Measurements from ENCODE around the gene IRF1.

GRCh38 chr5:132484391-132484725, 6.2 kb downstream of the IRF1 start:
- TF ChIP-seq, protein P1, sequence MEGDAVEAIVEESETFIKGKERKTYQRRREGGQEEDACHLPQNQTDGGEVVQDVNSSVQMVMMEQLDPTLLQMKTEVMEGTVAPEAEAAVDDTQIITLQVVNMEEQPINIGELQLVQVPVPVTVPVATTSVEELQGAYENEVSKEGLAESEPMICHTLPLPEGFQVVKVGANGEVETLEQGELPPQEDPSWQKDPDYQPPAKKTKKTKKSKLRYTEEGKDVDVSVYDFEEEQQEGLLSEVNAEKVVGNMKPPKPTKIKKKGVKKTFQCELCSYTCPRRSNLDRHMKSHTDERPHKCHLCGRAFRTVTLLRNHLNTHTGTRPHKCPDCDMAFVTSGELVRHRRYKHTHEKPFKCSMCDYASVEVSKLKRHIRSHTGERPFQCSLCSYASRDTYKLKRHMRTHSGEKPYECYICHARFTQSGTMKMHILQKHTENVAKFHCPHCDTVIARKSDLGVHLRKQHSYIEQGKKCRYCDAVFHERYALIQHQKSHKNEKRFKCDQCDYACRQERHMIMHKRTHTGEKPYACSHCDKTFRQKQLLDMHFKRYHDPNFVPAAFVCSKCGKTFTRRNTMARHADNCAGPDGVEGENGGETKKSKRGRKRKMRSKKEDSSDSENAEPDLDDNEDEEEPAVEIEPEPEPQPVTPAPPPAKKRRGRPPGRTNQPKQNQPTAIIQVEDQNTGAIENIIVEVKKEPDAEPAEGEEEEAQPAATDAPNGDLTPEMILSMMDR (IDR thresholded peaks at IDR 0.05; ENCODE audit: control extremely low read depth in 1 of 3, insufficient read depth in 1 of 3, low read depth in 1 of 3, low read length in 3 of 3) = no peak
- no peak for TF ChIP-seq JUND (IDR thresholded peaks at IDR 0.05; ENCODE audit: low read length)
- TF ChIP-seq EZH2 (IDR thresholded peaks at IDR 0.05; ENCODE audit: low read depth, low read length, severe bottlenecking) = no peak
- TF ChIP-seq CBX8 (IDR thresholded peaks at IDR 0.05; ENCODE audit: borderline replicate concordance, low read depth, low read length) = no peak
- no peak for TF ChIP-seq SP1 (IDR thresholded peaks at IDR 0.05; ENCODE audit: low read depth, low read length)
- no peak for TF ChIP-seq TCF12 (IDR thresholded peaks at IDR 0.05; ENCODE audit: low read depth, low read length)
- no peak for TF ChIP-seq POLR2A (IDR thresholded peaks at IDR 0.05; ENCODE audit: control extremely low read depth in 1 of 2, low read depth in 2 of 2, low read length in 2 of 2)

All from H1 (cell line).